Cerebellar nuclear complex (tissue), 1 donor: Measurements from ENCODE around the gene TMEM30A.

ENCODE experiments used
- DNase-seq, 2 experiments: peaks; one replicate each; lab custom pipeline; 2025; lab: John Stamatoyannopoulos, UW

TMEM30A gene

DNA sequence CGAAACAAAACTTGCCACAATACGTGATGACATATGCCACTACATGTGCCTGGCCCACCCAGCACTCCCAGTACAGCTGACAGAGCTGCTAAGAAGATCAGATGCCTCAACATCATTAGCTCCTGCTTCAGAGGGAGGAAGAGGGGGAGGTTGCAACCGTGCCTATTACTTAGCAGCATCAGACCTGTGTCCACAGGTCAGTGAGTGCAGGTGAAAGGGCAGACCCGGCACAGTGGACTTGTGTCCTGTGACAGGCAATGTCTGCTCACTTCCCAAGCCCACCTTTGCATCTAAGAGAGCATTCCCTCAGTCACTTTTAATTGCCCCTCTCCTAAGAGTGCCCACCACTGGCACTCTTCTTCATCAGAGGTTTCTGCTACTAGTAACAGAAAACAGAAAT lies 69.3 kb downstream of the TMEM30A start:
- no peak for DNase-seq

GRCh38 chr6:75213732-75214131 lies 70.9 kb downstream of the TMEM30A start:
- DNase-seq: no peak

- no peak for DNase-seq
These were observed 71.5 kb downstream of the TMEM30A start for GRCh38 chr6:75213112-75213511.

DNA sequence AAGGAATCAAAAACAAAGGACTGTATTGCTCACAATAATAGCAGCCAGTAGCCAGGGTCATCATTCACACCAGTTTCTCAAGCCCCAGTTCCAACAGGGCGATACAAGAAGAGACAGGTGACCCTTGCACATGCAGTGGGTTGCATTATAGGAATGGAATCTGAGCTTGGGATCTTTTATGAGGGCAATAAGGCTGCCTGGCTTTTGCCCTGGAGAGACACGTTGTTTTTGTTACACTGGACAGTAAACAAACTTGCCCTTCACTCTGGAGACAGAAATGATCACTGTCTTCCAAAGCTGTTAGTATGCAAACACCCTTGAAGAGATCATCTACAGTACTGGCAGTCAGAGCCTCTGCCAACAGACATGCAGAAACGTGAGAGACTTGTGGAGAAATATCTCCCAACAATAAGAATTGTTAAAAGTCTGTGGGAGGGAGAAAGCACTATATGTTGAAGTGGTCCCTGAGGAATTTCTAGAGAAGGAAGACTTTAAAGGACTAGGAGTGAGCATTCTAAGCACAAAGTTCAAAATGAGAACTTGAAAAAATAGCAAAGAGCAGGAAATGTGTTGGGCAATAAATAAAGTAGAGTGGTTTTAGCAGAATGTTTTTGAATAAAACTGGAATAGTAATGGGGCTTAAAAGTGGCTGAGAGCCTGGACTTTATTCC lies 72.5 kb downstream of the TMEM30A start:
- no peak for DNase-seq

DNA sequence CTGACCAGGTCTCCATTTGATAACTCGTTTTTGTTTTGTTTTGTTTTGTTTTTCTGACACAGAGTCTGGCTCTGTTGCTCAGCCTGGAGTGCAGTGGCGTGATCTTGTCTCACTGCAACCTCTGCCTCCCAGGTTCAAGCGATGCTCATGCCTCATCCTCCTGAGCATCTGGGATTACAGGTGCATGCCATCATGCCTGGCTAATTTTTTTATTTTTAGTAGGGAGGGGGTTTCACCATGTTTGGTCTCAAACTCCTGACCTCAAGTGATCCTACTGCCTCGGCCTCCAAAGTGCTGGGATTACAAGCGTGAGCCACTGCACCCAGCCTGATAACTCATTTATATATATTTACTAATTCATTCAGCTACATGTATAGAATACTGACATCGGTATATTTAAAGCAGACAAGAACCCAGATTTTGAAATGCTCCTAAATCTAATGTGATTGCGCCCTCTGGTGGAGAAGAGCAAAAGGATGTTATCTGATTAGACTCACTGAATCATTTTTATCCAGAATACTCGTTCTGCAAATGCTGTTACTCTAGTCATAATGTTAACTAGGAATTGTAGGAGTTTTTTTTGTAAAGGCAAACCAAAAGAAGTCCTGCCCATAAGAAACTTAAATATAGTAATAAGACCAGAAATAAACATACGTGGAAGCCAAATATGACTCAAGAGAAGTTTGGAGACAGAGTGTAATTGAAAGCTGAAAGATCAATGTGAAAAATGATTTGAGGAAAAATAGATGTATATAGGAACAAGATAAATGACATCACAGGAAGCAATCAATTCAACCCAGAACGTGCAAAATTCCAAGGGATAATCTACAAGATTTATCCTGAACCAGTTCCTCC lies 73.5 kb downstream of the TMEM30A start:
- DNase-seq: no peak

DNA sequence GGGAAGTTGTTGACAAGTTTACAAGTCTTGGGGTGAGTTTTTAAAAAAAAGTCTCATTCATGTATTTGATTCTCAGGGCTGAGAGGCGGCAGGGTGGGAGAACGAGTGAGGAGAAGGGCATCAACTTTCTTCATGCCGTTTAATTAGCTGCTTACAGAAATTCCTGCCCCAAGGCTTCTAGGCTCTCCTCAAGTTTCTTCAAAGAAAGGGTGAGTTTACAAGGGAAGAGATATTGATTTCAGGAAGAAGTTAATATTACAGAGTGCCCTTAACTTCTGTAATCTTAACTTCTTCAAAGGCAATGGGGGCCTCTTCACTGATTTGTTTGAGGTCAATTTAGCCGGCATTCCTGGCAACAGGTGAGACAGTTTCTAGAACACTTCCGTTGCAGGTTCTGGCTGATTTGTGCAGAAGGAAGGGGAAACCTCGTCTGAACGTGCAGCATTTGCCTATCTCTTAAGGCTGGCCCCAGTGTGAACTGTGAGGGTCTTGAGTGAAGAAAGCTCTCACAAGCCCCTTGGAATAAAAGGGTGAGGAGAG lies 75.3 kb downstream of the TMEM30A start:
- DNase-seq: no peak

DNA sequence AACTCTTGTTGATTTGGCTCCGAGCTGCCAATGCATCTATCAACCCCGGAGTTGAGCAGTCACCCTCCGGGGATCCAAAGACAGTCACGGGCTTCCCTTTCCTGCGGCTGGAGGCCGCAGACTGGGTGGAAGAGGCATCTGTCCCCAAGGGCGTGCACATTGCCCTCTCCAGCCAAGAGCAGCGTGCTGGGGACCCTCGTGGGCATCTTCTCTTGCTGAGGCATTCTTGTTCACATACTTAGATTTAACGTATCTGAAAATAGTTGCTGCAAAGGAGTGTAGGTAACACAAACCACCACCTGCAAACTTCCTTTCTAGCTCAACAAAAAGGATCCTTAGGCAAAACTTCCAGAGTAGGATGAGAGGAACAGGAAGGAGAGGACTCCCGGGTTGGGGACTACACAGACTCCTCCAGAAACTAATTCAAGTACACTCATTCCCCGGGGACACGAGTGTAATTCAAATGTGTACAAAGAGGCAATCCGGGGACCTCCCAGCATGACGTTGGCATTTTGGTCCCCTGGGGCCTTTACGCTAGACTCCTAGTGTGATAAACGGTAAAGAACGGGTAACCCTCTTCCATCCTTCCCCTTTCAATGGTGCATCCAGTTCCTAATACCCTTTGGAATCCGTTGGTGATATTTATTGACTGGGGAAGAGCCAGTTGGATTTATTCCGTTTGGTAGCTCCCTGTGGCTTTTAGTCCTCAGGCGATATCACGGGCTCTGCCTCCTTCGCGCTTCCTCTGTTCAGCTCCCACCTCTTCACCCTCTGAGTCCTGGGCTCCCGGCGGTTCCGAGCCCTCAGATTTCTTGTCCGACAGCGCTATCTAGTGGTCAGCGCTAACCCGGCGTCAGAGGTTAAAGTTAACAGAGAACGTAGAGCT lies 76.1 kb downstream of the TMEM30A start:
- peak in 1 of 2 experiments; percentile 35 for DNase-seq

GRCh38 chr6:75206576-75207342 lies 77.8 kb downstream of the TMEM30A start:
- no peak for DNase-seq

DNA sequence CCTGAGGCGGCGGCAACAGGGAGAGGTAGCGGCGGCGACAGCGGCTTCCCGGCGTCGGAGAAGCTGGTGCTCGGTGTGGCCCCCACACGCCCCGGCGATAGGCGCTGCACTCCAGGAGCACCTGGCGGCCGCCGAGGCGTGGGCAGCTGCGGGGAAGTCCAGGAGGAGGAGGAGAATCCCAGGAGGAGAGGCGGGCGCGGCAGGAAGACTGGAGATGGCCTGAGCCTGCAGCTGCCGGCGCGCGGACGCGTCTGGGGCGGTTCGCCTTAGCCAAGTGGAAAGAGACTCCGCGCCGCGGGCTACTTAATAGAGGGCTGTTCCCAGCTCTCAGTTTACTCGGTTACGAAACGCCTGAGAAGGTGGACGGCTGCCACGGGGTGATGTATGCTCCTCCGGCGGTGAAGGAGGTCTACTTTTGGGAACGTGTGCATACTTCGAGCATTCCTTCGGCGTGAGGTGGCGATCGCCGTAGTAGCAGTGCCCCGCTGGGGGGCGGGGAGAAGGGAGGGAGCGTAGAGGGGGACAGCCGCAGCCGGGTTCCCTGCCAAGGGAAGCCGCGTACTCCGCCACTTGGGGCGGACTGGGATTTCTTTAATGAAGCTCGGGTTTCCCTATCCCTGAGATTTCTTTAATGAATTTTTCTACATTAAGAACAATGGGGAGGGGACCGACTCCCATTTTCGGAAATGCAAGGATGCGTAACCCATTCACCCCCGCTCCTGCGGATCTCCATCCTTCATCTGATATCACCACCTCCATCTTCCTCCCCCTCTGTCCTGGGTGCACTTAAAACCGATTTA lies 78.6 kb downstream of the TMEM30A start, which contains the start of gene COL12A1:
TSS of gene COL12A1 (minus strand) at position 278 of the 800 bp plus-strand sequence. CDS start 3,261 bp downstream, outside the sequence.
- DNase-seq: no peak

GRCh38 chr6:75204959-75205775 lies 79.4 kb downstream of the TMEM30A start:
- DNase-seq: no peak

DNA sequence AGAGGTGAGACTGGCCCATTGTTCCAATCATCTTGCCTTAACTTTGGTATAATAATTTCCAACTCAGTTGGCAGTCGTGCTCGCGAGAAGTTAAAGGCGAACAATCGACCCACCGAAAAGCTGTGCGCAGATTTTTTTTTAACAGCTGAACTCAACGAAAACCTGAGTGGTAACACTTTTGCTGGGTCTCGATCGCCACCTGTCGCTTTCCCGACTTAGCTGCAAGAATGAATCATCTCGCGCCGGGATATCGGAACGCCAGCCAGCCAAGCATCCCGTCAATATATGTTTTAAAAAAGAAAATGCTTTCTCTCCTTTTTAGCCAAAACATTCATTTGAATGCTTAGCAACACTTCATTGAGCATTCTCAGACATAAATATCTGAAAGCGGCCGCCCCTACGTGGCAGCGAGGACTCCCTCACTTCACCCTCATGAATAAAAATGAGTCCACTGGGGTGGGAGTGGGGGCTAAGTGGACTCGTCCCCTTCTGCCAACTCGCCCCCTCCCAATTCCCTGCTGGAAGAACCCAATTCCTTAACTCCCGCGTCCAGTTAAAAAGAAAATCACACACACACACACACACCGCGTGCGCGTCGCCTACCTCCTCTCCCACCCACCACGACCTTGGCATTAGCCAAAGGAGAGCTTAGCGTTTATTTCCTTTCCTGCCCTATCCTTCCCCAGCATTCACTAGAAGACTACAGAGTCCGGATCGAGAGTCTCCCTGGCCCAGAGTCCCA lies 80.2 kb downstream of the TMEM30A start:
- no peak for DNase-seq

GRCh38 chr6:75203721-75204120 lies 80.9 kb downstream of the TMEM30A start:
- DNase-seq: no peak
